Hepatocyte (in vitro differentiated cells): Measurements from ENCODE around the gene CCDC40. TPM values are rescaled to one million over a fixed set of nuclear protein-coding genes. Genes with fewer than 3 reads are reported as not detected.
A peak's percentile ranks its signal among the peaks of the same experiment; 100 is the strongest.

Experiments
- DNase-seq: peaks from one replicate; pipeline ENCODE4 v3.0.0-alpha.2; 2016; ENCODE audit warnings: low spot score
- H2AFZ ChIP-seq: fragments of 200-600 bp; sonication (generic); 2 replicates; pipeline ENCODE4 v1.6.0; 2016; ENCODE audit warnings: antibody characterized with exemption, mild to moderate bottlenecking
- H3K27ac ChIP-seq: fragments of 200-600 bp; sonication (generic); 2 replicates; pipeline ENCODE4 v1.5.1; 2016; ENCODE audit warnings: mild to moderate bottlenecking
- H3K27me3 ChIP-seq: fragments of 200-600 bp; sonication (generic); 2 replicates; pipeline ENCODE4 v1.6.1; 2016
- H3K36me3 ChIP-seq: fragments of 200-600 bp; sonication (generic); replicated peaks from 2 replicates; pipeline ENCODE4 v1.5.1; 2016; ENCODE audit warnings: low read depth; ENCODE audit not compliant: insufficient read depth
- H3K4me1 ChIP-seq: fragments of 200-600 bp; sonication (generic); 2 replicates; pipeline ENCODE4 v1.5.1; 2016; ENCODE audit warnings: mild to moderate bottlenecking, moderate library complexity; ENCODE audit not compliant: insufficient read depth
- H3K4me2 ChIP-seq: fragments of 200-600 bp; sonication (generic); 2 replicates; pipeline ENCODE4 v1.6.0; 2016
- H3K4me3 ChIP-seq: fragments of 200-600 bp; sonication (generic); 2 replicates; pipeline ENCODE4 v1.5.1; 2016; ENCODE audit warnings: mild to moderate bottlenecking
- H3K79me2 ChIP-seq: fragments of 200-600 bp; sonication (generic); 2 replicates; pipeline ENCODE4 v1.6.0; 2017; ENCODE audit warnings: mild to moderate bottlenecking
- H3K9me2 ChIP-seq: fragments of 200-600 bp; sonication (generic); replicated peaks from 2 replicates; pipeline ENCODE4 v1.6.0; 2017; ENCODE audit warnings: mild to moderate bottlenecking; ENCODE audit not compliant: insufficient read depth
- H3K9me3 ChIP-seq: fragments of 200-600 bp; sonication (generic); 2 replicates; pipeline ENCODE4 v1.5.1; 2016; ENCODE audit warnings: low read depth, mild to moderate bottlenecking
- H4K20me1 ChIP-seq: fragments of 200-600 bp; sonication (generic); 2 replicates; pipeline ENCODE4 v1.6.0; 2016; ENCODE audit warnings: mild to moderate bottlenecking; ENCODE audit not compliant: insufficient read depth, poor library complexity, severe bottlenecking
- EZH2 ChIP-seq: fragments of 200-600 bp; sonication (generic); IDR thresholded peaks from 2 replicates; pipeline ENCODE4 v1.6.1; 2016; ENCODE audit warnings: antibody characterized with exemption, mild to moderate bottlenecking, borderline replicate concordance
- EZH2phosphoT487 ChIP-seq: fragments of 200-600 bp; sonication (generic); IDR thresholded peaks from one replicate; pipeline ENCODE4 v1.6.1; 2018; ENCODE audit warnings: antibody characterized with exemption, mild to moderate bottlenecking, low read depth, moderate library complexity; ENCODE audit not compliant: unreplicated experiment, severe bottlenecking
- WGBS: methylation state at CpG from one replicate; pipeline ENCODE4 v1.1.6; 2016; ENCODE audit warnings: low lambda C conversion rate; ENCODE audit errors: missing lambda C conversion rate; 5-methylcytosine and 5-hydroxymethylcytosine counted together
- polyA plus RNA-seq: library from polyadenylated mRNA; unstranded; fragments of >200 nt; fragmentation: Nextera tagmentation; extraction: Ambion mirVana; gene quantifications from 2 replicates; pipeline ENCODE4 v1.2.1, GENCODE V29; 2016
- total RNA-seq: library from RNA; depleted of rRNA; stranded (reverse); fragments of >200 nt; gene quantifications from 2 replicates; pipeline ENCODE4 v1.2.3, GENCODE V29; 2014
- TF ChIP-seq, protein P1 (sequence below): fragments of 200-600 bp; sonication (generic); IDR thresholded peaks from 2 replicates; pipeline ENCODE4 v1.5.1; 2016; ENCODE audit warnings: antibody characterized with exemption, mild to moderate bottlenecking; ENCODE audit not compliant: poor library complexity

Gene CCDC40
- total and polyA plus RNA-seq, 2 experiments from 2014 or later = 2.2 to 4.7 TPM

DNA sequence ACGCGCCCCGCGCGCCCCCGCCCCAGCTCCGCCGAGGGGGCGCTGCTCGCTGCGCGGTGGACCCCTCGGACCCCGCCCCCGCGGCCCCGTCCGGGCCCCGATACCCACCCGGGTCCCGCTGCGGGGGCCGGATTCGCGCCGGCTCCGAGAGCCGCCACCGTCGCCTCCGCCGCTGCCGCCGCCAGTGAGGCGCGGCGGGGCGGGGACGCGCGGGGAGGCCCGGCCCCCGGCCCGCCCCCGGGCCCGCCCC, 830 bp upstream of the CCDC40 start, which contains the start of gene TBC1D16:
Gene TBC1D16 (minus strand): TSS at position 186 of the 250 bp plus-strand sequence. CDS start 22,325 bp downstream, outside the sequence.
- no CpG with 5 or more reads among the region's 46 CpGs for WGBS
- Histone ChIP-seq H3K9me2 (no peaks in the 10 kb centered on the region), H3K27me3 (no peaks in the 10 kb centered on the region), H2AFZ (peak within 1 kb of the TSS; percentile 99), H3K4me2 (peak within 1 kb of the TSS; percentile 100), H4K20me1 (peaks cover 29% of the 10 kb centered on the region), H3K36me3 (no peaks in the 10 kb centered on the region), H3K27ac (peak within 1 kb of the TSS; percentile 100), H3K4me3 (peak within 1 kb of the TSS; percentile 90), H3K79me2 (peaks cover 40% of the 10 kb centered on the region), H3K9me3 (no peaks in the 10 kb centered on the region), H3K4me1 (peaks cover 7% of the 10 kb centered on the region)
- TF ChIP-seq EZH2 = no peak
- TF ChIP-seq, protein P1, sequence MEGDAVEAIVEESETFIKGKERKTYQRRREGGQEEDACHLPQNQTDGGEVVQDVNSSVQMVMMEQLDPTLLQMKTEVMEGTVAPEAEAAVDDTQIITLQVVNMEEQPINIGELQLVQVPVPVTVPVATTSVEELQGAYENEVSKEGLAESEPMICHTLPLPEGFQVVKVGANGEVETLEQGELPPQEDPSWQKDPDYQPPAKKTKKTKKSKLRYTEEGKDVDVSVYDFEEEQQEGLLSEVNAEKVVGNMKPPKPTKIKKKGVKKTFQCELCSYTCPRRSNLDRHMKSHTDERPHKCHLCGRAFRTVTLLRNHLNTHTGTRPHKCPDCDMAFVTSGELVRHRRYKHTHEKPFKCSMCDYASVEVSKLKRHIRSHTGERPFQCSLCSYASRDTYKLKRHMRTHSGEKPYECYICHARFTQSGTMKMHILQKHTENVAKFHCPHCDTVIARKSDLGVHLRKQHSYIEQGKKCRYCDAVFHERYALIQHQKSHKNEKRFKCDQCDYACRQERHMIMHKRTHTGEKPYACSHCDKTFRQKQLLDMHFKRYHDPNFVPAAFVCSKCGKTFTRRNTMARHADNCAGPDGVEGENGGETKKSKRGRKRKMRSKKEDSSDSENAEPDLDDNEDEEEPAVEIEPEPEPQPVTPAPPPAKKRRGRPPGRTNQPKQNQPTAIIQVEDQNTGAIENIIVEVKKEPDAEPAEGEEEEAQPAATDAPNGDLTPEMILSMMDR = no peak
- peak; percentile 93 for DNase-seq

- H3K9me3 ChIP-seq = no peaks in the 10 kb centered on the region
- DNase-seq = peak; percentile 71
- WGBS = 2% methylated on average over 45 of the region's 52 CpGs
- H2AFZ ChIP-seq = peak overlapping the region; percentile 99
- H3K4me3 ChIP-seq = peak overlapping the region; percentile 90
- H3K27me3 ChIP-seq = no peaks in the 10 kb centered on the region
- H3K36me3 ChIP-seq = no peaks in the 10 kb centered on the region
- H4K20me1 ChIP-seq = peaks cover 19% of the 10 kb centered on the region
- peak overlapping the region; percentile 100 for H3K4me2 ChIP-seq
- no peaks in the 10 kb centered on the region for H3K9me2 ChIP-seq
- H3K27ac ChIP-seq = peak overlapping the region; percentile 100
- TF ChIP-seq, protein P1 = no peak
- no peak for TF ChIP-seq EZH2phosphoT487
- no peak for TF ChIP-seq EZH2
- H3K79me2 ChIP-seq = peaks cover 27% of the 10 kb centered on the region
- no peaks in the 10 kb centered on the region for H3K4me1 ChIP-seq
These were observed 454 bp downstream of the CCDC40 start for GRCh38 chr17:80036715-80037477.

DNA sequence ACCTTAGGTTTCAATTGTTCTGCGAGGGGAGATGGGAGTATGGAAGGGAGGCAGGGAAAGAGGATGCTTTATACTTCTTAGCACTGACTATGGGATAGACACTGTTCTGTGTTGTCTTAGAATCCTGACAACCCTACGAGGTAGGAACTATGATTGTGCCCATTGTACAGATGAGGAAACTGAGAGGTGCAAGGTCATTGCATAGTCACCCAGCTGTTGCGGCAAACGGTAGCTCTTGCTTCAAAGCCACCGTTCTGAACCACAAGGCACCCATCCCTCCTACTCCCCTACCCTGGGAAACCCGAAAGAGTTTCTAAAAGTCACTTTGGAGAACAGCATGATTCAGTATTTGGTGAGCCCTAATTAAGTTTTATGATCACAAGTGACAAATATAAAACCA, 7.5 kb downstream of the CCDC40 start:
- H3K4me1 ChIP-seq = no peaks in the 10 kb centered on the region
- no peak overlapping the region for H3K4me2 ChIP-seq
- H3K36me3 ChIP-seq = no peaks in the 10 kb centered on the region
- H2AFZ ChIP-seq = no peak overlapping the region
- H3K79me2 ChIP-seq = no peaks in the 10 kb centered on the region
- no peaks in the 10 kb centered on the region for H4K20me1 ChIP-seq
- H3K4me3 ChIP-seq = no peak overlapping the region
- TF ChIP-seq, protein P1 = no peak
- TF ChIP-seq EZH2 = no peak
- no peak for TF ChIP-seq EZH2phosphoT487
- no peaks in the 10 kb centered on the region for H3K9me3 ChIP-seq
- no peaks in the 10 kb centered on the region for H3K27me3 ChIP-seq
- 94% methylated on average over 6 of the region's 6 CpGs for WGBS
- no peaks in the 10 kb centered on the region for H3K9me2 ChIP-seq
- H3K27ac ChIP-seq = no peak overlapping the region
- DNase-seq = no peak
